GM18870 (cell line): Measurements from ENCODE around the gene TLE5.
"Not testable (repeated sequence)": the region's sequence is repeated elsewhere in the genome, so short reads cannot be mapped to it uniquely, and the experiment has no call there.

Experiments used
- ATAC-seq: cut with Tn5 transposase; IDR thresholded peaks from one replicate; pipeline ENCODE4 v1.9.1; 2021; ENCODE audit warnings: moderate library complexity; ENCODE audit not compliant: unreplicated experiment

The TLE5 gene

GRCh38 chr19:3045885-3046697 is 16.2 kb downstream of the TLE5 start:
- no peak for ATAC-seq

GRCh38 chr19:3045191-3045590 is 17.1 kb downstream of the TLE5 start:
- no peak for ATAC-seq

DNA sequence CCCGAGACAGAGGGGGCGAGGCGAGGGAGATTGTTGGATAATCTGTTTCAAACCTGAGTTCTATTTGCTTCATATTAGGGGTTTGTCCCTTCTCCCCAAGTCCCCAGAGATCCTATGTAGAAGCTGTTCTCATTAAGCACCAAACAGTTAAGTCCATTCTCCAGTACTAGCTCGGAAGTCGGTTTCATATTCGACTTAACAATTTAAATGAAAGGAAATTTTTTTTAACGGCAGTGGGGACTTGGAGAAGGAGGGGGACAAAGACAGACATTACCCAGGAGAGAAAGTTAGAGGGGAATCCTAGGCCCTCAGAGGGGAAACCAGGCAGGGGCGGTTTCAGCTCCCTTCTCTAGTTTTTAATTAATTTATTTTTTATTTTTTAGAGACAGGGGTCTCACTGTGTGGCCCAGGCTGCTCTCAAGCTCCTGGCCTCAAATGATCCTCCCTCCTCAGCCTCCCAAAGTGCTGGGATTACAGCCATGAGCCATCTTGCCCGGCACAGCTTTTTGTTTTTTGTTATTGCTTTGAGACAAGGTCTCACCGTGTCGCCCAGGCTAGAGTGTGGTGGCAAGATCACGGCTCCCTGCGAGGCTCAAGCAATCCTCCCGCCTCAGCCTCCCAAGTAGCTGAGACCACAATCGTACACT is 19.6 kb downstream of the TLE5 start:
- ATAC-seq = no peak

GRCh38 chr19:3041761-3042620 is 20.3 kb downstream of the TLE5 start:
- no peak for ATAC-seq

DNA sequence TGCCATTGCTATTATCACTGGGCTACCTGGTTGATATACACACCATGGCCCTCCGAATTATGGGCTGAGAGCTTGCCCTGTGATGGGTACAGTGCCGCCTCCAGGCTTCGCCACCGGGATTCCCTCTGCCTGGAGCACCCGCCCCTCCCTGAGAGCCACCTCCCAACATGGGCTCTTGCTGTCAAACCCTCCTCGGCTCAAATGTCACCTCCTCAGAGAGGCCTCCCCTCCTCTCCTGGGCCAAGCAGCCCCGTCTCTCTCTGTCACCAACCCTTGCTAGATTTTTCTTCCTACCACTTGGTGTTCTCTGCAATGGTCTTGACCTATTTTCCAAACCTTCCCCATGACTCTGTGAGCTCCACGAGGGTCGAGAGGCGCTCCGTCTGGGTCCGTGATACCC is 21.0 kb downstream of the TLE5 start:
- no peak for ATAC-seq

- no peak for ATAC-seq
Observed at GRCh38 chr19:3039641-3040077, 22.6 kb downstream of the TLE5 start.

DNA sequence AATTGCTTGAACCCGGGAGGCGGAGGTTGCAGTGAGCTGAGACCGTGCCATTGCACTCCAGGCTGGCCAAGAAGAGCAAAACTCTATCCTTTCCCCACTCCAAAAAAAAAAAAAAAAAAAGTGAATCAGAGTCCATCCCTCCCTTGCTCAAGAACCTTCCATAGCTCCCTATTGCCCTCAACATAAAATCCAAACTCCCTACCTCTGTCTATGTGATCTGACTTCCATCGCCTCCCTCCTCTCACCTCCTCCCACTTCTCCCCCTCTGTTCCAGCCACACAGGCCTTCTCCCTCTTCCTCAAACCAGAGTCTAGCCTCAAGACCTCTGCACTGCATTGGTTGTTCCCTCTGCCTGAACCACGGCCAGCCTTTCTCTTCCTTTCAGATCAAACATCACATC is 23.2 kb downstream of the TLE5 start:
- no peak for ATAC-seq

GRCh38 chr19:3038214-3038613 is 24.1 kb downstream of the TLE5 start:
- no peak for ATAC-seq

DNA sequence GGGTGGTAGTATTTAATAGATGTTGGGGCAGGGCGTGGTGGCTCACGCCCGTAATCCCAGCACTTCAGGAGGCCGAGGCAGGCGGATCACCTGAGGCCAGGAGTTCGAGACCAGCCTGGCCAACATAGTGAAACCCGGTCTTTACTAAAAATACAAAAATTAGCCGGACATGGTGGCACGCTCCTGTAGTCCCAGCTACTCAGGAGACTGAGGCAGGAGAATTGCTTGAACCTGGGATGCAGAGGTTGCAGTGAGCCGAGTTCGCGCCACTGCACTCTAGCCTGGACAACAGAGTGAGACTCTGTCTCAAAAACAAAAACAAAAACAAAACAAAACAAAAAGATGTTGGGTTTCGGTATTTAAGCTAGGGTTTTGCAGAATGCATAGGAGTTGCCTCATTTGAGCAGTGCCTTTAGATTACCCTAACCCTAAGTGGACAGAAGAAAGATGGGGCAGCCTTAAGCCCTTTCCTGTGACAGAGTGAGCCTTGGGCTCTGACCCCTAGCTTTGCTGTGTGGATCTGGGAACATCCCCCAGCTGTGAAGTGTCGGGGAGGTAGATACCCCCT is 25.2 kb downstream of the TLE5 start:
- ATAC-seq = not testable (repeated sequence)

DNA sequence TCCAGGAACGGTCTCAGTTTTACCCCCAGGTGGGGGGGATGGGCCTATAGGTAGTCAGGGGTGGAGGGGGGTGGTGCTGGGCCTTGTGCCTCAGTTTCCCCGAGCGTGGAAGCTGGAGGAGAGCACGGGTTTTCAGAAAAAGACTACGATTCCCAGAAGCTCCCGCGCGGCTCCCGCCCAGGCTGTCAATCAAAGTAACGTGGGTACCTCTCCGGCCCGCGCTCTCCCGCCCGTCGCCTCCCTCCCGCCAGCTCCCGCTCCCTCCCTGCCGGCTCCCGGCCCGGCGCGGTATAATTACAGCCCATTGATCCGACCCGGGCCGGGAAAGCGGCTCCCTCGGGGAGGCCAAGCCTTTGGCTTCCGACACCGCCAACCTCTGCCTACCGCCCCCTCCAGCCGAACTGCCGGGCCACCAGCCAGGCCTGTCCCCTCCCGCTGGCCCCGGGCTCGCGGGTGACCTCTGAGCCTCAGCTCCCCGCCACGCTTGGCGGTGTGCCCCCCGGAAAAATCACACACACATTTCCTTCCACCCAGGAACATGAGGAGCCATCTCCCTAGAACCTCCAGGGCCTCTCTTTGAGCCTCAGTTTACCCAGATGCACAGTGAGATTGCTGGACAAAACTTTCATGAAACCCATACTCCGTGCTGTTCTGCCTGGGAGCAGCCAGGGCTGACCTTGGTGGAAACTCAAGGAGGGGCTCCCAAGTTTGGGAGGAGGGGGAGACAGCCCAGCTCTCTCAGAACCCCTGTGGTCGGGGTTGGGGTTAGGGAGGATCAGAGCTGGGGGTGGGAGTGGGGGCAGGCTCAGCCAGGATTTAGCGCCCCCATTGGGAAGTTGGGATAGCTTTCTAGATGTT is 25.9 kb downstream of the TLE5 start:
- no peak for ATAC-seq

GRCh38 chr19:3035542-3036118 is 26.7 kb downstream of the TLE5 start:
- peak; percentile 82 for ATAC-seq

DNA sequence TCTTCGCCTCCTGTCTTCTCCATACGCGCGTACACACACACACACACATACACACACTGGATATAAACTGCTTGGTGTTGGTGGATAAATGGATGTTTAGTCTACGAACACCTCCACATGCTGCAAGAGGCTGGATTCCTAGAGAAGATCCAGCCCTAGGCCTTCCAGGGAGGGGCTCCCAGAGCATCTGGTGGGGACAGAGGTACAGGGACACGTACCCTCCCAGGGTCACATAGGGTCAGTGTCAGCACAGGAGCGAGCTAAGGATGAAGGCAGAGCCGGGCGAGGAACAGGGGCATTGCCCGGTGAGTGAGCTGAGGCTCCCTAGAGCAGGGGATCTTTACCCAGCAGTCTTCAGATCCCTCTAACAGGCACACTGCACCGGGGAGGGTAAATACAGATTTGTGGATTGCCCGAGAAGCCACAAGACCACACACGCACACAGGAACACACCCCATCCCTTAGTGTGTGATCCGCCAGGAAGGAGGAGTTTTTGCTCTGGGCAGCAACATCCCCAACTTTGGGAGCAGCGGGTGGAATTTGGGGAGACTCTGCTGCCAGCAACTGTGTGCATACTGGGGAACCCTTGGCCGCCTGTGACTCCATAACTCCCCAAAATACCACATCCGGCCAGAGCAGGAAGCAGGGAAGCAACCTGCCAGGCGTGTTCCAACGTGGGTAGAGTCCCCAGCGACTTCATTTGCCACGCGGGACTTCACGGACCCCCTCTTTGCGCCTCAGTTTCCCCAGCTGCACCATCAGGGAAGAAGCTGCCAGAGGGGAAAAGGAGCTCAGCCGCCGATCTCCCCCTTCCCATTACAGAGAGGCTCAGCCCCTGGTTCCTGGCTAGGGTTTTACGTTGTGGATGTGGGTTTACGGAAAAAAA is 27.4 kb downstream of the TLE5 start:
- ATAC-seq = no peak

DNA sequence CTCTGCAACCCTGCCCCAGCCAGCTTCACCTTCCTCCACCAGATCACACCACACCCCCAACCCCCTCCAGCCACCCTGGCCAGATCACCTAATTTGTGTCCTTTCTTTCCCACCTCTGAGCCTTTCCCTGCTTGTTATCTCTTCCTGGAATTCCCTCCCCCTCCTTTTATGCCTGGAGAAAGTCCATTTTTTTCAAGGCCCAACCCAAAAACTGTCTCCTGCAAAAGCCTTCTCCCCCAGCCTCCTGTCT is 28.0 kb downstream of the TLE5 start:
- ATAC-seq = no peak

GRCh38 chr19:3033595-3034405 is 28.5 kb downstream of the TLE5 start:
- ATAC-seq = no peak

- no peak for ATAC-seq
Observed at GRCh38 chr19:3031607-3031867, 30.8 kb downstream of the TLE5 start.

- no peak for ATAC-seq
Observed at GRCh38 chr19:3029065-3029923, 33.0 kb downstream of the TLE5 start, which contains the start of gene TLE2. TSS of gene TLE2 (minus strand) at chr19:3029280. CDS start at chr19:3028904, 376 bp downstream.

DNA sequence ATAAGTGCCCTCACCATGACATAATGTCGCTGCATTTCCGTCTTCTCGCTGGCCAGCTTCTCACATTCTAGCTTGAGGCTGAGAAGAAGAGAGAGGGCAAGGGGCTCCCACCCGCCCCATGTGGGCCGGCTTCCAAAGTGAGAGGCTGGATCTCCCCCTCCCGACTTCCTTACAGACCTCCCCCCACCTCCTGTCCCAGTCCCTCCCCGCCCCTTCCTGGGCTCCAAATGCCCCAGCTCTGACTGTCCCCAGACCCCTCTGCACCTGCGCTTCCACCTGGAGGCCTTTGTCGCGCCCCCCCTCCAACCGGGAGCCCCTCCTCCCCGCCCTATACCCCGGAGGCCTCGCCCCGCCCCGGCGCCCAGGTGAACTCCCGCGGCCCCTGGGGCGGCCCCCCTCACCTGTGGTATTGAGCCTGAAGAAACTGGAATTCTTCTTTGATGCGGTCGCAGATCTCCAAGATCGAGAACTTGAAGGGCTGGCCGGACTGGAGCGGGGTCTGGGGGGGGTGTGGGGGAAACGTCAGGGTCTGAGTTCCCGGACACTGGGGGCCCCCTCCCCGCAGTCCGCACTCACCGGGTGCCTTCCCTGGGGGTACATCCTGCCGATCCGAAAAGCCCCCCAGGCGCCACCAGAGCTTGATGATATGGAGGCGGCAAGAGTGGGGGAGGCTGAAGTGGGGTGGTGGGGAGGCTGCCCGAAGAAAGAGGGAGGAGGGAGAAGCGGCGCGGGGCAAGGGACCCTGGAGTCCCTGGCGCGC is 33.8 kb downstream of the TLE5 start:
- ATAC-seq = no peak
